M059J (cell line): Measurements from ENCODE around the gene CLEC18B. TPM values are rescaled to one million over a fixed set of nuclear protein-coding genes. Genes with fewer than 3 reads are reported as not detected.
A peak's percentile ranks its signal among the peaks of the same experiment; 100 is the strongest.

Experiments used
- DNase-seq: peaks from one replicate; pipeline ENCODE4 v3.0.0-alpha.2; 2012; ENCODE audit warnings: low read depth
- total RNA-seq: library from RNA; depleted of rRNA; stranded (reverse); fragments of >200 nt; shearing (Covaris generic); gene quantifications from 2 replicates; pipeline ENCODE4 v1.2.3, GENCODE V29; 2014; rRNA removed

CLEC18B gene
- total RNA-seq = 0.44 TPM in 1 of 2 replicates, not detected in the other

DNA sequence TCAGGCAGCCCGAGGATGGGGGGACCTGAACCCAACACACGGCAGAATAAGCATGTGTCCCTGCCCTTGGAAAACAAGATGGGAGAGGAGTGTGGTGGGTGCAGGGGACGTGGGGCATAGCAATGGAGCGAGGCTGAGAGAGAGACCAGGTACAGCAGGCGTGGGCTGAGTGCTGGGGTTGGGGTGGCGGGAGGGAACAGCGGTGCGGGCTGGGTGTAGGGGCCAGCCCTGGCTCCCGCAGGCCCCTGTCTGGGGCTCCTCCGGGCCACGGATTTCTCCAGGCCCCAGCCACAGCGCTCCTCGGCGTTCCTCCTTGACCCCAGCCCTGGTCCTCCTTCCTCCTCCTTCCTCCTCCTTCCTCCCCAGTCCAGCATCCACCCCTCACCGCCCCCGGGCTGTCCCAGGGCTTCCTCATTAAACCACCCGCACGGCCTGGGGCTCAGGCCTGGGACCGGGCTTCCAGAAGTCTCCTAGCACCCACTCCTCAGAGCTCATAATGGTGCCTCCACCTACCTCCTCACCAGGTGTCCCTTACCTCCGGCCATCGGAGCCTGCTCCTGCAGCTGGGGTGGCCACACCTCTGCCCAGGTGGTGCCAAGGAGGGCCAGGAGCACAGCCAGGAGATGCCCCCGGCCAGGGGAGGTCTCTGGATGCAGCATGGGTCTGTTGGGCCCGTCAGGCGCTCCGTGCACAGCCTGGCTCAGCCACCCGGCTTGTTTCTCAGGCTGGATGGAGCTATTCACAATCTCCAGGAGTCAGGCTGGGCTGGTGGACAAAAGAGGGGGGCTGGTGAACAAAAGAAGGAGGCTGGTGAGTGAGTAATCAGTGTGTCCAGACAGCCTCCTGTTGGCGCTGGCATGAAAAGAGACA, at the start of gene CLEC18B:
TSS of gene CLEC18B (minus strand) at position 867 of the 870 bp plus-strand sequence. CDS start at position 659, 208 bp downstream.
- DNase-seq = peak; percentile 44

DNA sequence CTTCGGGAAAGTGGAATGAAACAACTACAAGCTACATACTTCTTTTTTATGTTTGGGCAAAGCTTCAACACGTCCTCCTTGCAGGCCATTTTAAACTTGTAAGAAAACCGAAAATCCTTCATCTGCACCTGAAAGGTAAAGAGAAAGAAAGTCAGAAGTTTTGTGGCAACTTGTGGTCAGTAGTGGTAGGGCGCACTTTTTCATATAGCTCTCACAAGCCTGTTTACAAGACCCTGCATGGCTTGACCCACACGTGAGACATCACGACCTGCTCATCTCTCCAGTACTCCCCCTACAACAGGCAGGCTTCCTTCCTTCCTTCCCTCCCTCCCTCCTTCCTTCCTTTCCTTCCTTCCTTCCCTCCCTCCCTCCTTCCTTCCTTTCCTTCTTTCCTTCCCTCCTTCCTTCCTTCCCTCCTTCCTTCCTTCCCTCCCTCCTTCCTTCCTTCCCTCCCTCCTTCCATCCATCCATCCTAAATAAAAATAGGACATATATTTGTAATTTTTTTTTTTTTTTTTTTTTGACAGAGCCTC, 48.7 kb upstream of the CLEC18B start:
- DNase-seq = no peak

- no peak for DNase-seq
These were observed 47.7 kb upstream of the CLEC18B start for GRCh38 chr16:74468807-74469525.

DNA sequence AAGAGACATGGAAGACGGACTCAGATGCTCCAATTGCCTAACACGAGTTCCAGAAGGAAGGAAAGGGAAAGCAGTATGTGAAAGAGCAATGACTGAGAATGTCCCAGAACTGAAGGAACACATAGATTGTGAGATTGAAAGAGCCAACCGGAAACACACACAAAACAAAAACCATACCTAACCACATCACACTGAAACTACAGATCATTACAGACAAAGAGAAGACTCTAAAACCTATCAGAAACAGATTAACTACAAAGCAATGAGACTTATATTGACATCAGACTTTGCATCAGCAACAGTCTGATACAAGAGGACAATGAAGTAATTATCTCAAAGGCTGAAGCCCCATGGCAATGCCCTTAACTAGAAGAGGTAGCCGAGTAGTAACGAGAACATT, 45.6 kb upstream of the CLEC18B start:
- DNase-seq = no peak

GRCh38 chr16:74465851-74466685, 44.8 kb upstream of the CLEC18B start:
- no peak for DNase-seq

- no peak for DNase-seq
These were observed 44.0 kb upstream of the CLEC18B start for GRCh38 chr16:74465281-74465680.

GRCh38 chr16:74463888-74464287, 42.6 kb upstream of the CLEC18B start:
- no peak for DNase-seq

- peak; percentile 55 for DNase-seq
These were observed 41.1 kb upstream of the CLEC18B start for GRCh38 chr16:74462361-74462760.

GRCh38 chr16:74461826-74462225, 40.5 kb upstream of the CLEC18B start:
- DNase-seq = no peak

DNA sequence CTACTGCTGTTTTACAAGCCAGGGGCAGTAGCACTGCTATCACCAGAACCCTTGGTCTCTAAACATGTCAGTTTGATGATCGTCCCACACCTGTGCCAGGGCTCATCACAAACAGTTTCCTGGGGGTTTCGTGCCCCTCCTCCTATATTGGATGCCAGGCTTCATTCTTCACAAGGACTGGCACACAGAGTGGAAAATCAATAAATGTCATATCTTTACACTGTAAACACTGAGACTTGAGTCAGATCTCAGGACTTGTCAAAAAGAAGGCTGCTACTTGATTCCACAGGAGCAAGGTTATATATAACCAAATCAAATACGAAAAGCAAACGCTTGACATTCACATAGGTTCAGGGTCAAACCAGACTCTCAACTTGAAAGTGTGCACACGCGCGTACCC, 39.3 kb upstream of the CLEC18B start:
- no peak for DNase-seq

DNA sequence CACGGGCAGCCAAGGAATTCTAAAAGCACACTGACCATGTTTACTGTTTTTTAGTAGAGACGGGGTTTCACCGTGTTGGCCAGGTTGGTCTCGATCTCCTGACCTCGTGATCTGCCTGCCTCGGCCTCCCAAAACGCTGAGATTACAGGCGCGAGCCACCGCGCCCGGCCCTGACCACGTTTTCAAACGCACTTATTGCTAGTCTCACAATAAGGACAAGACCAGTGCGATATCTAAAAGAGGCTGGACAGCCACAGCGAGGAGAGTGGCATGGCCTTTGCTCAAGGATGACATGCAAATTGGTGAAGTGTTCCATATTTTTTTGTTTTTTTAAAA, 35.0 kb upstream of the CLEC18B start:
- DNase-seq = no peak

GRCh38 chr16:74455619-74456289, 34.5 kb upstream of the CLEC18B start:
- DNase-seq = peak; percentile 71

DNA sequence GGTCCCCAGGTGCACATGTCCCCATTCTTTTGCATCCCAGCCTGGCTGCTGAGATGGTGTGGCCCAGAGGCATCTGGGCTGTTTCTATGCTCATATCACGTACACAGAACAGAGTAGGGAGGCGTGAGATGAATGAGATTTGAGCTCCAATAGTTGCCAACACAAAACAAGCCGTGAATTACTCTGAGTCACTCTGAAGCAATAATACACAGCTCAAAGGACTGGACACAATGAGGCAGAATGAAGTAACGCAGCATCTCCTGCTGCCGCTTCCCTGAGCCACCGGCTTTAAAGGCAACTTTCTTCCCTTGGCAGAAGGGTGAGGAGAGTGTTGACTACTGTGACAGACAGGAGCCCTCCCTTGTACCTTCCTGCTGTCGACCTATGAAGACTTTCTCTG, 33.9 kb upstream of the CLEC18B start:
- DNase-seq = peak; percentile 75

GRCh38 chr16:74451951-74452758, 30.9 kb upstream of the CLEC18B start:
- no peak for DNase-seq

DNA sequence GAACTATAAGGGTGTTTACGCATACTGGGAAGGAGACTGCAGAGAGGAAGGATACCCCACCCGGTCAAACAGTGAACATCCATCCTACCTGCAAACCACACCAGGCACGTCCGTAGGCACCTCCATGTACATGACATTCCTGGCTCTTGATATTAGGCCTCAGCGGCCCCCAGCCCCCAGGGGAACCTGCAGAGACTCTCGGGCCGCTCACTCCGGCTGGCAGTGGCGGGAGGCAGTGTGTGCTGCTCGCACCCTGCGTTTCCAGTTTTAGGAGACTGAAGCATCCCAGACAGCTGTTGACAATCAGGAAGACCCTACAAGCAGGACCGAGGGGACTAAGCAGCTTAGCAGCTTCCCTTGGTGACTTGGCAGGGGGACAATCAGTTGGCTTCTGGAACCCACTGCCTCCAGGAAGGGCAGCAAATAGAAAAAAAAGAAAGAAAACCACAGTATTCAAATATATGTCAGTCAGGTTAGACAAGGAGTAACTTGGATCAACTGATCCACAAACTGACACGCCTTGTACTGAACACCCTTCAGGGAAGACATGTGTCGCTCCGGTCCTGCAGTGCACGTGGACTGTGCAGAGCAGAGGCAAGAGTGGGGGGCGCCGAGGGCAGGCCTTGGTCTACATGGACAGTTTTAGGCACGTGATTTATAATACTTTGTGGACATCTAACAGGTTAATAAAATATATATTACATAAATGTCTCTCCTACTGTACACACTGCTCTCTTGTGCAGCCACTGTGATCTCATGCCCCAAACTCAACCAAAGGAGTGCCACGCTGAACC, 29.9 kb upstream of the CLEC18B start:
- no peak for DNase-seq

- peak; percentile 26 for DNase-seq
These were observed 29.0 kb upstream of the CLEC18B start for GRCh38 chr16:74450236-74450635.

DNA sequence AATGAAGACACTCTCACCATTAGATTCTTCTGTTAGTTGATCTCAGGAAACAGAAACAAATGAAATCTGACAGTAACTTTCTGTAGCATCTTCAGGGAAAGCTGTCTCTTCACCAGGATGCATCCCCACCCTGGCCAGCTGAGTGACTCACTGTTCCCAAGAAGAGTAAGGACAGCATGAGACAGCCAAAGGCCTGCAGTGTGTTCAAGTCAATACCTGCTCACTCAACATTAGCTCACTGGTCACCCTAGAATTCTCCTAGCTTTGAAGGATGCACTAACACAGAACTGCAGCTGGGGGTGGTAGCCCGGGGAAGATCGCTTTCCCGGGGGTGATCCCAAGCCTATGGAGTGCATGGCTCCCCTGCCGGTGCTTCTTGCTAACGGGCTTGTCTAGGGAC, 28.2 kb upstream of the CLEC18B start:
- peak; percentile 85 for DNase-seq

- peak; percentile 96 for DNase-seq
These were observed 27.7 kb upstream of the CLEC18B start for GRCh38 chr16:74448990-74449389.

DNA sequence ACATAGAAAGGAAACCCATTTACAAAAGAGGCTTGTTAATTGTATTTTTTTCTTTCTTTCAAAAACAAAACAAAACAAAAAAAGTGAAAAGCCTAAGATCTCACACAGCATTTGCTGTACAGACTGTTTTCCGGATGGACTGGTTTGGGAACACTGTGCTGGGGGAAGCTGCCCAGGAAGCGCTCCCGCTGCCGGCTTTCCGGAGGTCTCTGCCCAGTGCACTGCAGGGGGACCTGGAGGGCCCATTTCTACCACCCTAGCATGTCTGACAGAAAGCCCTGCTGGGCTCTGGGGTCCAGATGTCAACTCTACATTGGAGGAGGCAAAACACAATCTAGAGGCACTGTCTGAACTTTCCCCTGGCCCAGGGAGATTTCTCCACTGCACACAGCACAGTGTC, 26.3 kb upstream of the CLEC18B start:
- DNase-seq = no peak

- DNase-seq = no peak
These were observed 25.6 kb upstream of the CLEC18B start for GRCh38 chr16:74446866-74447265.
